HuH-7.5 (cell line): ENCODE measurements around the gene COLQ.
"Not testable (repeated sequence)": the region's sequence is repeated elsewhere in the genome, so short reads cannot be mapped to it uniquely, and the experiment has no call there.

Experiments used
- DNase-seq: peaks from one replicate; pipeline ENCODE4 v3.0.0; 2011; ENCODE audit warnings: low spot score

The COLQ gene

GRCh38 chr3:15521573-15521965 is at the start of gene COLQ:
TSS of gene COLQ (minus strand) at chr3:15521706. CDS start at chr3:15521625, 81 bp downstream.
- DNase-seq, result no peak

- DNase-seq, result no peak
These were observed 41.7 kb upstream of the COLQ start for GRCh38 chr3:15563190-15563589.

GRCh38 chr3:15562560-15562959 is 41.1 kb upstream of the COLQ start:
- DNase-seq, result no peak

GRCh38 chr3:15558581-15558980 is 37.1 kb upstream of the COLQ start:
- no peak for DNase-seq

GRCh38 chr3:15557511-15557946 is 36.0 kb upstream of the COLQ start:
- peak; percentile 20 for DNase-seq

GRCh38 chr3:15556512-15556911 is 35.0 kb upstream of the COLQ start:
- DNase-seq, result no peak

- no peak for DNase-seq
These were observed 32.2 kb upstream of the COLQ start for GRCh38 chr3:15553749-15554148.

- DNase-seq, result no peak
These were observed 30.4 kb upstream of the COLQ start for GRCh38 chr3:15551902-15552301.

- DNase-seq, result no peak
These were observed 28.3 kb upstream of the COLQ start for GRCh38 chr3:15549846-15550245.

- DNase-seq, result no peak
These were observed 21.1 kb upstream of the COLQ start for GRCh38 chr3:15542614-15543013.

GRCh38 chr3:15541371-15541770 is 19.9 kb upstream of the COLQ start:
- DNase-seq, result no peak

- DNase-seq, result no peak
These were observed 17.6 kb upstream of the COLQ start for GRCh38 chr3:15539066-15539465.

- no peak for DNase-seq
These were observed 16.8 kb upstream of the COLQ start for GRCh38 chr3:15538345-15538744.

GRCh38 chr3:15536856-15537255 is 15.3 kb upstream of the COLQ start:
- DNase-seq, result no peak

GRCh38 chr3:15535732-15536131 is 14.2 kb upstream of the COLQ start:
- no peak for DNase-seq

GRCh38 chr3:15532614-15533013 is 11.1 kb upstream of the COLQ start:
- not testable (repeated sequence) for DNase-seq

GRCh38 chr3:15531346-15531745 is 9.8 kb upstream of the COLQ start:
- DNase-seq, result no peak

- no peak for DNase-seq
These were observed 7.5 kb upstream of the COLQ start for GRCh38 chr3:15528854-15529537.

- DNase-seq, result no peak
These were observed 5.5 kb upstream of the COLQ start for GRCh38 chr3:15527031-15527459.

- DNase-seq, result no peak
These were observed 4.3 kb upstream of the COLQ start for GRCh38 chr3:15525790-15526189.

- DNase-seq, result no peak
These were observed 2.3 kb upstream of the COLQ start for GRCh38 chr3:15523660-15524417.

GRCh38 chr3:15522016-15522415 is 510 bp upstream of the COLQ start:
- DNase-seq, result no peak

- DNase-seq, result no peak
These were observed 518 bp downstream of the COLQ start for GRCh38 chr3:15520804-15521572.
